Sigmoid colon (tissue), 7 donors: ENCODE data around the gene TDO2. TPM values are rescaled to one million over a fixed set of nuclear protein-coding genes. Genes with fewer than 3 reads are reported as not detected.

Source experiments
- DNase-seq: peaks from one replicate; pipeline ENCODE4 v3.0.0-alpha.2; 2019
- H3K27ac ChIP-seq, 4 donors: fragments of 200-600 bp; sonication (generic); one replicate each; pipeline ENCODE4 v1.5.1; 2016 to 2019; ENCODE audit warnings: mild to moderate bottlenecking in 1 of 4
- H3K27me3 ChIP-seq, 3 donors: fragments of 200-600 bp; sonication (generic); one replicate each; pipeline ENCODE4 v1.5.1; 2019; ENCODE audit warnings: mild to moderate bottlenecking in 1 of 3
- H3K36me3 ChIP-seq, 4 donors: fragments of 200-600 bp; sonication (generic); one replicate each; pipeline ENCODE4 v1.5.1; 2016 to 2019
- H3K4me1 ChIP-seq, 4 donors: fragments of 200-600 bp; sonication (generic); one replicate each; pipeline ENCODE4 v1.5.1; 2017 to 2019
- H3K4me3 ChIP-seq, 4 donors: fragments of 200-600 bp; sonication (generic); one replicate each; pipeline ENCODE4 v1.5.1; 2017 to 2019; ENCODE audit warnings: mild to moderate bottlenecking in 2 of 4, moderate library complexity in 1 of 4
- H3K9me3 ChIP-seq, 4 donors: fragments of 200-600 bp in 3 of 4; sonication (generic) in 3 of 4; one replicate each; pipeline versions ENCODE4 v1.5.1 to v1.6.1; 2013 to 2019
- EP300 ChIP-seq, 4 donors: sonication (generic); formaldehyde crosslinking; IDR thresholded peaks; one replicate each; pipeline ENCODE4 v1.6.1; 2017; ENCODE audit warnings: antibody characterized with exemption in 4 of 4
- POLR2A ChIP-seq, 2 donors: fragments of 450-650 bp; IDR thresholded peaks; one replicate each; pipeline ENCODE4 v1.6.1; 2016; ENCODE audit warnings: antibody characterized with exemption in 2 of 2, mild to moderate bottlenecking in 2 of 2, moderate library complexity in 2 of 2
- POLR2AphosphoS5 ChIP-seq, 4 donors: sonication (generic); formaldehyde crosslinking; IDR thresholded peaks; one replicate each; pipeline ENCODE4 v1.6.1; 2017; ENCODE audit warnings: antibody characterized with exemption in 4 of 4
- WGBS, 2 donors: extraction: QIAGEN DNeasy Blood & Tissue Kit; methylation state at CpG; one replicate each; pipeline ENCODE4 v1.1.7; 2013; 5-methylcytosine and 5-hydroxymethylcytosine counted together
- intact Hi-C: fragments of 100-400 bp; cut with DNase I; formaldehyde crosslinking; loops from one replicate; pipeline ENCODE4 v1.15.1; 2023
- polyA plus RNA-seq, 3 donors: library from polyadenylated mRNA; stranded (reverse); fragments of 200-250 nt; gene quantifications; one replicate each; pipeline ENCODE4 v1.2.3, GENCODE V29; 2013
- total RNA-seq, 4 donors: library from RNA; depleted of rRNA; stranded (reverse); fragments of >200 nt; gene quantifications; one replicate each; pipeline ENCODE4 v1.1.0, GENCODE V29; 2016
- TF ChIP-seq, protein P1 (sequence below), 4 experiments: fragments of 450-650 bp in 3 of 4; fragments of 200-600 bp in 1 of 4; IDR thresholded peaks; one replicate each; pipeline ENCODE4 v1.5.1; 2016 to 2019; ENCODE audit warnings: antibody characterized with exemption in 4 of 4, mild to moderate bottlenecking in 3 of 4, moderate library complexity in 2 of 4
- donor health status: healthy with polysubstance abuse.
- donor health status: Bipolar disorder and iron deficiency.
- donor health status: healthy.

The TDO2 gene
- total and polyA plus RNA-seq, 7 donors, result 0.36 to 5.4 (median 0.49) TPM; not detected in 4

DNA sequence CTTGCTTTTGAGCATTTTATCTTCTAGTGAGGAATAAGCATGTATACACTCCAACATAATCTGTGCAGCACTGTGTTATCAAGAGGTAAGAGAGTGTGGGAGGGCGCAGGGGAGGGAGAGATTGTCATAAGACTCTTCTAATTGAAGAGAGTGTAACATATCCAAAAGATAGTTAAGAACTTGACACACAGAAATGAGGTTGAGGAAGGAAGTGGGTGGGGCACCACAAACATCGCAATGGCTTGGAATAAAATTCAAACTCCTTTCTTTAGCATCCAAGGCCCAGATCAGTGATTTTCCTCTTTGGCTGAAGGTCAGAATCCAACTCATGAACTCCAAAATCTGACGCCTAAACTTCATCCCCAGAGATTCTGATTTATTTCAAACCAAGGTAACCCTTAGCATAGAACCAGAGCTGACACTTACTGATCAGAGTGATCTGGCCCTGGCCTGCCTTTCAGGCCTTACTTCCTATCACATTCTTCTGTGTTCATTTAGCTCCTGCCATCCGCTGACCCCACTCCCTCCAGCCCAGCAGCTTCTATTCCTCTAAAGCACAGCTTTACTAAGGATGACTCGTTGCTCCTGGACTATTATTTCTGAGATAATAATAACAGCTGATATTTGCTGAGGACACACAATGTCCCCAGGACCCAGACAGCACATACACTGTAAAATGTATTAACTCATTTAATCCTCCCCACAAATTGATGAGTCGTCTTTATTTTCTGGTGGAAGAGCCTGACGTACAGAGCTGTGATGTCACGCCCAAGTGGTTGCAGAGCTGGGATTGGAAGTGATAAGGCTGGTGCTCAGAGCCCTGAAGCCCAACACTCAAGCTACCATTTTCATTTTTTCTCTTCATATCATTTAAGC is 60.8 kb downstream of the TDO2 start:
- no peak for DNase-seq
- 78 to 80% methylated on average over 8 of the region's 8 CpGs for WGBS, 2 donors

DNA sequence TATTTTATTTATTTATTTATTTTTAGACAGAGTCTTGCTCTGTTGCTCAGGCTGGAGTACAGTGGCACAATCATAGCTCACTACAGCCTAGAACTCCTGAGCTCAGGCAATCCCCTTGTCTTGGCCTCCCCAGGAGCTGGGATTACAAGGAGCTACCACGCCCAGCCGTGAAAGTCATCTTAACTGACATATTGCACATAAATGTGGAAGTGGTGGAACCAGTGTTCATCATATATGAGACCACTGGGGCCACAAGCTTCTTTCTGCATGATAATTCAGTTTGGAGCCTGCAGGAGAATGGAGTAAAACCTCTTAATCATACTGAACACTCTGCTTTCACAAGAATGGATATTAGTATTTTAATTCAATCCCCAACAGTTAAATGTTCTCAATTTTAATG is 62.7 kb downstream of the TDO2 start:
- peaks cover 0 to 23% (median 13%) of the 10 kb centered on the region in 4 donors for H3K4me1 ChIP-seq
- no peak overlapping the region for H3K4me3 ChIP-seq
- intact Hi-C loops, result loop anchor here (10.0 kb wide), 1 partner anchor 329 kb away; no protein-coding TSS in a partner anchor
- no peaks in the 10 kb centered on the region for H3K27me3 ChIP-seq
- H3K27ac ChIP-seq, result peak overlapping the region in 1 of 4 donors; percentile 43
- 58 to 84% methylated on average over 2 of the region's 2 CpGs for WGBS, 2 donors
- no peak for TF ChIP-seq POLR2A (IDR thresholded peaks at IDR 0.05)
- no peak for TF ChIP-seq EP300 (IDR thresholded peaks at IDR 0.05)
- no peak for TF ChIP-seq POLR2AphosphoS5 (IDR thresholded peaks at IDR 0.05)
- TF ChIP-seq, protein P1, sequence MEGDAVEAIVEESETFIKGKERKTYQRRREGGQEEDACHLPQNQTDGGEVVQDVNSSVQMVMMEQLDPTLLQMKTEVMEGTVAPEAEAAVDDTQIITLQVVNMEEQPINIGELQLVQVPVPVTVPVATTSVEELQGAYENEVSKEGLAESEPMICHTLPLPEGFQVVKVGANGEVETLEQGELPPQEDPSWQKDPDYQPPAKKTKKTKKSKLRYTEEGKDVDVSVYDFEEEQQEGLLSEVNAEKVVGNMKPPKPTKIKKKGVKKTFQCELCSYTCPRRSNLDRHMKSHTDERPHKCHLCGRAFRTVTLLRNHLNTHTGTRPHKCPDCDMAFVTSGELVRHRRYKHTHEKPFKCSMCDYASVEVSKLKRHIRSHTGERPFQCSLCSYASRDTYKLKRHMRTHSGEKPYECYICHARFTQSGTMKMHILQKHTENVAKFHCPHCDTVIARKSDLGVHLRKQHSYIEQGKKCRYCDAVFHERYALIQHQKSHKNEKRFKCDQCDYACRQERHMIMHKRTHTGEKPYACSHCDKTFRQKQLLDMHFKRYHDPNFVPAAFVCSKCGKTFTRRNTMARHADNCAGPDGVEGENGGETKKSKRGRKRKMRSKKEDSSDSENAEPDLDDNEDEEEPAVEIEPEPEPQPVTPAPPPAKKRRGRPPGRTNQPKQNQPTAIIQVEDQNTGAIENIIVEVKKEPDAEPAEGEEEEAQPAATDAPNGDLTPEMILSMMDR (IDR thresholded peaks at IDR 0.05), result no peak
- no peak for DNase-seq
- H3K36me3 ChIP-seq, result no peaks in the 10 kb centered on the region
- H3K9me3 ChIP-seq, result no peaks in the 10 kb centered on the region

More for the DNA sequence above, 60.8 kb downstream of the TDO2 start:
- peak overlapping the region in 2 of 4 donors; percentile 13 to 37 for H3K27ac ChIP-seq
- H3K27me3 ChIP-seq, result no peaks in the 10 kb centered on the region
- TF ChIP-seq, protein P1 (IDR thresholded peaks at IDR 0.05), result no peak
- no peak for TF ChIP-seq POLR2A (IDR thresholded peaks at IDR 0.05)
- no peak for TF ChIP-seq POLR2AphosphoS5 (IDR thresholded peaks at IDR 0.05)
- TF ChIP-seq EP300 (IDR thresholded peaks at IDR 0.05), result no peak
- H3K36me3 ChIP-seq, result no peaks in the 10 kb centered on the region
- no peak overlapping the region for H3K4me3 ChIP-seq
- intact Hi-C loops, result loop anchor here (10.0 kb wide), 1 partner anchor 331 kb away; no protein-coding TSS in a partner anchor
- peaks cover 0 to 37% (median 28%) of the 10 kb centered on the region in 4 donors for H3K4me1 ChIP-seq
- no peaks in the 10 kb centered on the region for H3K9me3 ChIP-seq

DNA sequence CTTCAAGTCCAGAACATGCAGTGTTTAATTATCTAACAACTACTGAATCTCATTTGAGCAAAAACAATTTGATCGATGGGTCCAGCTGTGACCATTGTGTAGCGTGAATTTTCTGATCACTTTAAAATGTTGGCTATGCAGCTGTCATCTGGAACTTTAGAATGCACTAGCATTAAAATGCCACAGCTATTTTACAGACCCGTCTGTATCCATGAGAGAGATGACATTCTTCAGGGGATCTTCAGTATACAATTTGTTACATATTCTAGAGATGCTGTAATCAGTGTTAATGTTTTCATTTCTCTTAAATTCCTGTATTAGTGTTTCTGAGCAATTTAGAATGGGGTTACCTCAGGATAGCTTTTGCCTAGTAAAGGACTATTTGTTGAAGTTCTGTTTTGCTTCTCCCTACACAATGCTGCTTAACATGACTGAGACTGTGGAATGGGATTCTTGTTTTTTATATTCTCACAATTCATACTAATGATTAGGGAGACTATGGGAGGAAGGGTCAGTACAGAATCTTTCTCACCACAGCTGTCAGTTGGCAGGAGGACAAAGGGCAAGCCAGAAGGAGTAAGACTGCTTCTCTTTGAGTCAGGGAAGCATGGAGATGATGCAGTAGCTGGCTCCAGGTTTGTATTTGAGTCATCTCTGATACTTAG is 63.4 kb downstream of the TDO2 start:
- whole genome bisulfite sequencing, 2 donors, result 69 to 78% methylated on average over 3 of the region's 3 CpGs
- DNase-seq, result no peak
- H3K27me3 ChIP-seq, result no peaks in the 10 kb centered on the region
- intact Hi-C loops, result loop anchor here (10.0 kb wide), 1 partner anchor 328 kb away; no protein-coding TSS in a partner anchor
- no peaks in the 10 kb centered on the region for H3K9me3 ChIP-seq
- H3K36me3 ChIP-seq, result no peaks in the 10 kb centered on the region
- no peak overlapping the region for H3K4me3 ChIP-seq
- peak overlapping the region in 2 of 4 donors; percentile 24 to 43 for H3K27ac ChIP-seq
- TF ChIP-seq POLR2A (IDR thresholded peaks at IDR 0.05), result no peak
- no peak for TF ChIP-seq POLR2AphosphoS5 (IDR thresholded peaks at IDR 0.05)
- TF ChIP-seq EP300 (IDR thresholded peaks at IDR 0.05), result no peak
- TF ChIP-seq, protein P1 (IDR thresholded peaks at IDR 0.05), result no peak
- H3K4me1 ChIP-seq, result peaks cover 0 to 20% (median 11%) of the 10 kb centered on the region in 4 donors

Other genes starting within 250 kb of the TDO2 start
- gene GUCY1A1, start 236.8 kb upstream of the TDO2 start, total RNA-seq, result 100 to 1,000 TPM in 3 of 4 donors, 10 to 100 TPM in 1; 87.5 to 254 (median 177) TPM
- 1 to 10 TPM; 1.2 to 10.0 (median 3.6) TPM for gene GUCY1A1, start 236.8 kb upstream of the TDO2 start, polyA plus RNA-seq
- gene GUCY1B1, start 144.7 kb upstream of the TDO2 start, total RNA-seq, result 100 to 1,000 TPM in 1 of 4 donors, 10 to 100 TPM in 3; 45.1 to 115 (median 80.1) TPM
- gene GUCY1B1, start 144.7 kb upstream of the TDO2 start, polyA plus RNA-seq, result 1 to 10 TPM in 2 of 3 donors, under 1 TPM in 1; 0.92 to 8.0 (median 2.4) TPM
- not detected for gene ASIC5, start 37.4 kb upstream of the TDO2 start, total RNA-seq
- gene ASIC5, start 37.4 kb upstream of the TDO2 start, polyA plus RNA-seq, result not detected
- 10 to 100 TPM; 26.0 to 41.4 (median 28.9) TPM for gene CTSO, start 50.2 kb downstream of the TDO2 start, total RNA-seq
- 1 to 10 TPM; 2.1 to 7.6 (median 5.4) TPM for gene CTSO, start 50.2 kb downstream of the TDO2 start, polyA plus RNA-seq